Activated B cell treated with CpG ODN at 0.5 μM for 24 hours (primary cell): ENCODE measurements around the gene SLC1A2. TPM values are rescaled to one million over a fixed set of nuclear protein-coding genes. Genes with fewer than 3 reads are reported as not detected.

ENCODE experiments used
- ATAC-seq: fragments of 200-7000 bp; cut with Tn5 transposase; one replicate; pipeline ENCODE4 v1.10.0; 2021; ENCODE audit warnings: low read depth, mild to moderate bottlenecking, moderate library complexity
- CTCF ChIA-PET: fragments of 350-600 bp; sonication (Branson Sonifier 250); formaldehyde crosslinking; loops from one replicate; lab custom pipeline; 2021; ENCODE audit warnings: antibody characterized with exemption; lab: Charles Lee
- POLR2A ChIA-PET: fragments of 350-600 bp; sonication (Branson Sonifier 250); formaldehyde crosslinking; loops from one replicate; lab custom pipeline; 2021; ENCODE audit warnings: antibody characterized with exemption; lab: Charles Lee
- DNase-seq: peaks from one replicate; pipeline ENCODE4 v3.0.0; 2022
- H3K27ac Mint-ChIP-seq: one replicate; pipeline ENCODE4 v1.8.0; 2020; ENCODE audit warnings: mixed read lengths
- H3K27me3 Mint-ChIP-seq: one replicate; pipeline ENCODE4 v1.8.0; 2021; ENCODE audit warnings: mixed read lengths
- H3K36me3 Mint-ChIP-seq: one replicate; pipeline ENCODE4 v1.8.0; 2021; ENCODE audit warnings: low read depth, mixed read lengths
- H3K4me1 Mint-ChIP-seq: one replicate; pipeline ENCODE4 v1.8.0; 2021; ENCODE audit warnings: mixed read lengths
- H3K4me3 Mint-ChIP-seq: one replicate; pipeline ENCODE4 v1.8.0; 2020; ENCODE audit warnings: mild to moderate bottlenecking, mixed read lengths
- H3K9me3 Mint-ChIP-seq: one replicate; pipeline ENCODE4 v1.8.0; 2020; ENCODE audit warnings: mixed read lengths
- CTCF ChIP-seq: fragments of 200-600 bp; IDR thresholded peaks from one replicate; pipeline ENCODE4 v1.8.0; 2022; ENCODE audit warnings: antibody characterized with exemption, mild to moderate bottlenecking
- intact Hi-C: fragments of 100-400 bp; cut with micrococcal nuclease; formaldehyde crosslinking; loops from one replicate; pipeline ENCODE4 v1.15.1; 2024
- total RNA-seq: library from RNA; stranded (reverse); gene quantifications from 2 replicates; pipeline ENCODE4 v1.2.3, GENCODE V29; 2022

SLC1A2 gene
- total RNA-seq, 1 donor from 2014 or later: not detected

- ChIA-PET POLR2A (interaction anchor here (0.6 kb wide), 1 partner anchor 63 kb away, joined by 3 read pairs; no protein-coding TSS in a partner anchor), CTCF (no interaction called here)
- H3K27ac Mint-ChIP-seq: no peak overlapping the region
- DNase-seq: no peak
- H3K36me3 Mint-ChIP-seq: no peaks in the 10 kb centered on the region
- H3K27me3 Mint-ChIP-seq: no peaks in the 10 kb centered on the region
- peaks cover 4% of the 10 kb centered on the region for H3K9me3 Mint-ChIP-seq
- no peak for ATAC-seq
- H3K4me1 Mint-ChIP-seq: no peaks in the 10 kb centered on the region
- TF ChIP-seq CTCF: no peak
- H3K4me3 Mint-ChIP-seq: no peak overlapping the region
- intact Hi-C loops: no loop called here
Observed at GRCh38 chr11:35380603-35381002, 38.8 kb downstream of the SLC1A2 start.

GRCh38 chr11:35377262-35377661, 42.1 kb downstream of the SLC1A2 start:
- no peak overlapping the region for H3K4me3 Mint-ChIP-seq
- no peaks in the 10 kb centered on the region for H3K36me3 Mint-ChIP-seq
- intact Hi-C loops: no loop called here
- H3K27me3 Mint-ChIP-seq: no peaks in the 10 kb centered on the region
- no peak overlapping the region for H3K27ac Mint-ChIP-seq
- no peaks in the 10 kb centered on the region for H3K9me3 Mint-ChIP-seq
- ChIA-PET POLR2A (no interaction called here), CTCF (no interaction called here)
- DNase-seq: no peak
- no peak for TF ChIP-seq CTCF
- H3K4me1 Mint-ChIP-seq: peaks cover 5% of the 10 kb centered on the region
- ATAC-seq: no peak

GRCh38 chr11:35376613-35377012, 42.7 kb downstream of the SLC1A2 start:
- intact Hi-C loops: no loop called here
- peaks cover 5% of the 10 kb centered on the region for H3K4me1 Mint-ChIP-seq
- no peaks in the 10 kb centered on the region for H3K9me3 Mint-ChIP-seq
- no peaks in the 10 kb centered on the region for H3K27me3 Mint-ChIP-seq
- CTCF ChIA-PET: no interaction called here
- no peak overlapping the region for H3K27ac Mint-ChIP-seq
- no peak overlapping the region for H3K4me3 Mint-ChIP-seq
- no peak for ATAC-seq
- TF ChIP-seq CTCF: no peak
- no peak for DNase-seq
- H3K36me3 Mint-ChIP-seq: no peaks in the 10 kb centered on the region
- POLR2A ChIA-PET: interaction anchor here (0.5 kb wide), 2 partner anchors 231 to 1601 kb away, joined by 3 to 7 read pairs; no protein-coding TSS in a partner anchor

- Mint-ChIP-seq H3K4me1 (peaks cover 5% of the 10 kb centered on the region), H3K27me3 (no peaks in the 10 kb centered on the region), H3K9me3 (no peaks in the 10 kb centered on the region), H3K36me3 (no peaks in the 10 kb centered on the region), H3K27ac (no peak overlapping the region), H3K4me3 (no peak overlapping the region)
- CTCF ChIA-PET: no interaction called here
- ATAC-seq (no peak), DNase-seq (no peak)
- no peak for TF ChIP-seq CTCF
- intact Hi-C loops: no loop called here
- POLR2A ChIA-PET: interaction anchor here (0.5 to 0.6 kb wide), 3 partner anchors 205 to 1600 kb away, joined by 3 to 7 read pairs (median 4); no protein-coding TSS in a partner anchor
Observed at GRCh38 chr11:35376118-35376510, 43.2 kb downstream of the SLC1A2 start.

- DNase-seq: no peak
- no peaks in the 10 kb centered on the region for H3K27me3 Mint-ChIP-seq
- POLR2A ChIA-PET: interaction anchor here (0.6 kb wide), 1 partner anchor 204 kb away, joined by 4 read pairs; no protein-coding TSS in a partner anchor
- no peak for TF ChIP-seq CTCF
- intact Hi-C loops: no loop called here
- no peak overlapping the region for H3K4me3 Mint-ChIP-seq
- no peak for ATAC-seq
- H3K36me3 Mint-ChIP-seq: no peaks in the 10 kb centered on the region
- H3K4me1 Mint-ChIP-seq: peaks cover 5% of the 10 kb centered on the region
- H3K27ac Mint-ChIP-seq: no peak overlapping the region
- H3K9me3 Mint-ChIP-seq: no peaks in the 10 kb centered on the region
- CTCF ChIA-PET: no interaction called here
Observed at GRCh38 chr11:35375332-35376117, 43.8 kb downstream of the SLC1A2 start.
